Superior temporal gyrus (tissue), 1 donor: Measurements from ENCODE around the gene CASKIN1.

Source experiments
- DNase-seq: peaks from one replicate; pipeline ENCODE4 v3.0.0-alpha.2; 2016; ENCODE audit errors: extremely low spot score

CASKIN1 gene

DNA sequence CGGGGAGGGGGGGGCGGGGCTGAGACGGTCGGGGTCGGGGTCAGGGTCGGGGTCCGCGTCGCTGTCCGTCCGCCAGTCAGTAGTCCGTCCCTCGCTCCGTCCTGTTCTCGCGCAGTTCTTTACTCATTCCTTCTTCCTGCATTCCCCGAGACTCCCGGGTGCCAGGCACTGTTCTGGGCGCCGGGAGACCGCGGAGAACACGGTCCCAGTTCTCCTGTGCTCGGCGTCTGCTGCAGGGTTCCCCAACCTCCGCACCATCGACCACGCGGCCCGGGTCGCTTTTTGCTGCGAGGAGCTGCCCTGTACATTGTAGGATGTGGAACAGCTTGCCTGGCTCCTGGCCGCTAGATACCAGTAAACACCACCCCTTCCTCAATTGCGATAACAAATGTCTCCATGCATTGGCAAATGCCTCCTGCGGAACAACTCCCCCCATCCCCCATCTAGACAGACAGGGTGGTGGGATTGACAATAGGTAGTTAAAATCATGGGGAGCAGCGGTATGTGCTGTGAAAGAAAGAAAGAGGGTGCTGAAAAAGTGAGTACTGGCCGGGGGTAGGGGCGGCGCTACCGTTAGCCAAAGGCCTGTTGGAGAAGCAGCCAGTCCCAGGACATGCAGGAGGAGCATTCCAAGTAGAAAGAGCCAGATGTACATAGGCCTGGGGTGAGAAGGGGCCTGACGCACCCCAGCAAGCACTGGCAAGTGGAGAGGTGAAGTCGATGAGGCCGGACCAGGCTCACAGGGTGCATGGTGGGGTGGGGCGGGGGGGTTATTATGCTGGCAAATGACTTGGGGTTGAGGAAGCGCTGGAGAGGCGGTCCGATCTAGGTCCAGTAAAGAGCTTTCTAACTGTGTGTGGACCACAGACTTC lies 40.2 kb downstream of the CASKIN1 start:
- no peak for DNase-seq

DNA sequence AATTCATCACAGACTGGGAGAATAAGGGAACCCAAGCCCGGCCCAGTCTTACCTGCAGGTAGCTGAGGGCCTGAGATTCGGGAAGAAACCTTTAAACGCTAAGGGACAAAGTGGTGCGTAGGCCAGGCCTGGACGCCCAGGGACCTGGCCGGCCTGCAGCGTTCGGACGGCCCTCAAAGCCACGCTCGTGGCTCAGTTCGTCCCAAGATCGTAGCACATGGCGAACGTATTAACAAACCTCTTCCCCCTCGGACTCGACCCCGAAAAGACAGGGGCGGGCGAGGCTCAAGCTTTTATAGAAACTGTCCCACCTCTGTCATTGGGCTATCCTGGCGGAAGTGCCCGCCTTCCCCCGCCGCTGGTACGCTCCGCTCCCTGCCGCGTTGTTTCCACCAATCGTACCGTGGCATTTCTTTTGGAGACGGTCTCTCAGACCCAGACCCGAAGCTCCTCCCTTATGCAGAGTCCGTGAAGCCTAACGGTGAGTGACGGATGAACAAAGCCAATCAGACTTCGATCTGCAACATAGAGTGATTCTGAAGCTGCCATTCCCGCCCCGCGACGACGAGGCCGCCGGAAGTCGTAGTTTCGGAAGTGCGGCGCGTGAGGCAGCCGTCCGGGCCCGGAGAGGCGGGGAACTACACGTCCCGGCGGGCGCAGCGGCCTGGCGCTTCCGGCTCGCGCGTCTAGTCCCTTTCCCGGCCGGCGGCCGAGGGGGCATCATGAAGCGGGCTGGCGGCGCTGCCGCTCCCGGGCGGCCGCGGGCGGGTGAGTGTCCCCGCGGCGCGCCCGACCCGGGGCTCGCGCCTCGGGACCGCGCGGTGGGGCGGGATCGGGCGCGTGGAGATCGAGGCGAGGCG lies 41.1 kb downstream of the CASKIN1 start, which contains the start of gene TRAF7:
TRAF7 (plus strand) TSS at position 692 of the 860 bp plus-strand sequence. CDS start 8,139 bp downstream, outside the sequence.
- peak; percentile 100 for DNase-seq

- DNase-seq = peak; percentile 38
These were observed 41.8 kb downstream of the CASKIN1 start for GRCh38 chr16:2154533-2155090.

DNA sequence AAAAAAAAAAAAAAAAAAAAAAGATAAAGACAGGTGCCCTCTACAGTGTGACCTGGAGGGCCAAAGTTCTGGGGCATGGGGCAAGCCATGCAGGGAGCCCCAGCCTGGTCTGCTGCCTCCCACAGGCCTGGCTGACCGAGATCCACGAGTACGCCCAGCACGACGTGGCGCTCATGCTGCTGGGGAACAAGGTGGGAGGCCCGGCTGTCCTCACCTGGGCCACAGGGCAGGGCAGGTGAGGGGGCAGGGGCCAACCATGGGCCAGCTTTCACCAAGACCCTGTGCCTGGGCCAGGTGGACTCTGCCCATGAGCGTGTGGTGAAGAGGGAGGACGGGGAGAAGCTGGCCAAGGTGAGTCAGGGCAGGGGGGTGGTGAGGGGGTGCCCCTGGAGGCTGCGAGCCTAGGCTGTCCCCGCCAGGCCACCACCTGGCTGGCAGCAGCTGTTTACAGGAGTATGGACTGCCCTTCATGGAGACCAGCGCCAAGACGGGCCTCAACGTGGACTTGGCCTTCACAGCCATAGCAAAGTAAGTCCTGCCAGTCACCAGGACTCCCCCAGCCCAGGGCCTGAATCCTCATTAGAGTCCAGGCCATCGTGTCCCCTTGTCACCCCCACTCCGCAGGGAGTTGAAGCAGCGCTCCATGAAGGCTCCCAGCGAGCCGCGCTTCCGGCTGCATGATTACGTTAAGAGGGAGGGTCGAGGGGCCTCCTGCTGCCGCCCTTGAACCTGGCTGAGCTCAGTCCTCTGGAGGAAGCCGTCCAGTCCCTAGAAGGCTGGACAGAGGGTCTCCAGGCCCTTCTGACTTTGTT lies 43.5 kb downstream of the CASKIN1 start:
- no peak for DNase-seq

DNA sequence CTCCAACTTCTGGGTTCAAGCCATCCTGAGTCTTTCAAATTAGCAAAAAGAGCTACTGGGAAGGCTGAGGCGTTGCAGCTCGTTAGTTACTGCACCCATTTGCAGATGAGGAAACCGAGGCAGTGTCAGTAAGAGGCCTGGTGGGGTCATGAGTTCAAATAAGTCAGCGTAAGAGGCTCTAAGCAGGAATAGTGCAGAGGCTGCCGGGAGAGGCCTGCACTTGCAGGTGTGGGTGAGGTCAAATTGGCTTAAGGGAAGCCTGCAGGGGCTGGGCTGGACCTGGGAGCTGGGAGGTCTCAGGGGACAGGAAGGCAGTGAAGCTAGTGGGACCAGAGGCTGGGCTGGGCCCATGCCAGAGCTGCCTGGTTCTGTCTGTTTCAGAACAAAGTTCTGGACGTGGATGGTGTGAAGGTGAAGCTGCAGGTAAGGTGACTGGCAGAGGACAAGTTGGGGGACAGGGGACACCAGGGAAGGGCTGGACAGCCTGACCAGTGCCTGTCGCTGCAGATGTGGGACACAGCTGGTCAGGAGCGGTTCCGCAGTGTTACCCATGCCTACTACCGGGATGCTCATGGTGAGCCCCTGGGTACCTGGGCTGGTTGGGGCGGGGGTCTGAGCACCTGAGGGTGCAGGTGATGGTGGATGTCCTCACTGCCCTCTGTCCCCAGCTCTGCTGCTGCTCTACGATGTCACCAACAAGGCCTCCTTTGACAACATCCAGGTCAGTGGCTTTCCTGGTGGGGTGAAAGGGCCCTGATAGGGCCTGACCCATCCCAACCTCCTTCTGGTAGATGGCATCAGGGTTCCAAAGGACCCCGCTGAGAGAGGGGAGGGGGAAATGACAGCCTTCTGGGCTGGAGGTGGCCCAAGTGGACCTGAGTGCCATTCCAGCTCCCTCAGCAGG lies 45.0 kb downstream of the CASKIN1 start:
- DNase-seq = no peak

GRCh38 chr16:2150418-2151187 lies 45.8 kb downstream of the CASKIN1 start:
- no peak for DNase-seq

GRCh38 chr16:2149630-2150417 lies 46.6 kb downstream of the CASKIN1 start:
- DNase-seq = no peak

DNA sequence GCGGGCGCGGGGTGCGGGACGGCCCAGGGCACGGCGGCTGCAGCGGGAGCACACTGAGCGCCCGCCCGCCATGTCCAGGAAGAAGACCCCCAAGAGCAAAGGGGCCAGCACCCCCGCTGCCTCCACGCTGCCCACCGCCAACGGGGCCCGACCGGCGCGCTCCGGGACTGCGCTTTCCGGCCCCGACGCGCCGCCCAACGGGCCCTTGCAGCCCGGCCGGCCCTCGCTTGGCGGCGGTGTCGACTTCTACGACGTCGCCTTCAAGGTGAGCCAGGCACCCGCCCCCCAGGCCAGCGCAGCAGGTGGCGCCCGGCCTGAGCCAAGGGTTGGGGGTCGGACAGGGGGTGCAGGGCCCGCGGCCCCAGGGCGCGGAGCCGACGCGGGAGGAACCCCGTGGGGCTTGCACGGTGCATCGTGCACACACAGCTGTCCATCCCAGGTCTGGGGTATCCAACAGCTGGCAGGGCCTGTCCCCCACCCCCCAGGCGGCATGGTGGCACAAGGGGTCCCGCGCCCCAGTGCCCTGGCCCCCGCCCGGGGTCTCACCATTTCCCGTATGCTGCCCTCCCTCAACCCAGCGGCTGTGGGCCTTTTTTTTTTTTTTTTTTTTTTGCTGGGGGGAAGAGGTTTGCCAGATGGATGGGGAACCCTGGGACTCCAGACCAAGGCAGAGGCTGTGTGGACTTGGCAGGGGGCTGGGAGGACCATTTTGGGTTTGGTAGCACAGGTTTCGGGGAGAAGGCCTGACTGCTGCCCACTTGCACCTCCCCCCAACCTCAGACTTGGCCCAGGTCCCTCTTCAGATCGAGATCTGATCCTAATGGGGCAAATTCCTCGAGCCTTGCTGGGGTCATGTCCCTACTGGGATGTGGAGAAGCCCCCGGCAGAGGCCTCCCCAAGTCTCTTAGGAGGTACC lies 47.4 kb downstream of the CASKIN1 start:
- no peak for DNase-seq

DNA sequence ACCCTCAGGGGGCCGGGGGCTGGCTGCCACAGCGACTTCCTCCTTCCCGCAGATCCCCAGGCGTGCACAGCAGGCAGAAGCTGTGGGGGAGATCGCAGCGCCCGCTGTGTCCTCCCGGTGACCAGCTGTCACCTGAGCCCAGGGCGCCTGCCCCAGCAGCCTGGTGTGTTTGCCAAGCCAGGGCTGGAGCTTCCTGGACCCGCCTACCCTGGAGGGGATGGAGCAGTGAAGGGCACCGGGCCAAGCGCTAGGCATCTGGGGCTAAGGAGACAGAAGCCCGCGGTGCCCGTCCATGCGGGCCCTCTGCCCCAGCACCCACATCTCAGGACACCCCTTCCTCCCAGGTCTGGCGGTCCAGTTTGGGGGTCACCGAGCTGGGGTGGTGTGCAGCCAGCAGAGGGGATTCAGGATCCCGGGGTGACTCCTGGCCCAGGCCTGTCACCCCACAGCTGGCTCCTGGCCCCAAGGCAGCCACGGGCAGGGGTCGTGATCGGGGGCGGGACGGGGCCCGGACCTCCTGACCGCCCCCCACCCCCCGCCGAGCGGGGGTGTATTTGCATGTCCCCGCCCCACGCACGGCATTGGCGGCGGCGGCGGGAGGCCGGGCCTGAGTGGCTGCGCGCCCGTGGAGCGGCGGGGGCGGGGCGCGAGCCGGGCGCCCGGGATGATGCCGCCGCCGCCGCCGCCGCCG lies 48.3 kb downstream of the CASKIN1 start, which contains the start of gene RAB26:
RAB26 (plus strand) TSS at position 645 of the 691 bp plus-strand sequence. CDS start 159 bp downstream, outside the sequence.
- DNase-seq = peak; percentile 66

DNA sequence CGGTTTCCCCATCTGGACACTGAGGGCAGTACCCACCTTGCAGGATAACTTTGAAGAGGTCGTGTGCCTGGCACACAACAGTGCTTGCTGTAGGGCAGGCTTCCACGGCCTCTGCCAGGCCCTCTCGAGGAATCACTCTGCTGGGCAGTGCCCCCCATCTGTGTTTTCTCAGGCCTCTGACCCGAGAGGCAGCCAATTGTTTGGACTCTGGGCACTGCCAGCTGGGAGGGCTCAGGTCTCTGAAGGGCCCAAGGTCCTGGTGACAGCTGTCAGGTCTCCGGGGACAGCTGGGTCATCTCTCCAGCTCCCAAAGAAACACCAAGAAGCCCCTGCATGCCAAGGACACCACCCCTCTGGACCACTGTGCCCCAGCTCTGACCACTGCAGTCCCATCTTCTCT lies 49.0 kb downstream of the CASKIN1 start:
- DNase-seq = no peak

DNA sequence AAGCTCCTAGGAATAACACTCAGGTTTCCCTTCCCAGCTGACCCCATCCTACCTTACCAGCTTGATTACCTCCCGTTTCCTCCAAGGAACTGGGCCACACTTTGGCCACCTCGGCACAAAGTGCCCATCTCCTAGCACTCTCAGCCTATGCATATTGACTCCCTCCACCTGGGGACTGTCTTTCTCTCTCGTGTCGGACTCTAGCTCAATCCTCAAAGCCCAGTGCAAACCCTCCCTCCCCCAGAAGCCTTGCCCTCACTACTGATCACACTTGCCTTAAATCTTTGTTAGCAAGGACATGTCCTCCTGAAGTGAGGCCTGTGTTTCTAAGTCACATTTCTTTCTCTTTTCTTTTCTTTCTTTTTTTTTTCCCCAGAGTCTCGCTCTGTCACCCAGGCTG lies 50.6 kb downstream of the CASKIN1 start:
- DNase-seq = no peak

GRCh38 chr16:2143878-2144485 lies 52.4 kb downstream of the CASKIN1 start:
- no peak for DNase-seq

GRCh38 chr16:2142942-2143877 lies 53.2 kb downstream of the CASKIN1 start:
- peak; percentile 67 for DNase-seq

- peak; percentile 82 for DNase-seq
These were observed 60.5 kb downstream of the CASKIN1 start, which contains the start of gene PKD1 for GRCh38 chr16:2135770-2136490. Gene PKD1 (minus strand): TSS chr16:2135898. CDS start chr16:2135689, 209 bp downstream.
